K562 (cell line): ENCODE data around the gene SLC37A2. TPM values are rescaled to one million over a fixed set of nuclear protein-coding genes. Genes with fewer than 3 reads are reported as not detected.

Source experiments
- ATAC-seq: fragments of 200-7000 bp; cut with Tn5 transposase; 3 replicates; pipeline ENCODE4 v1.9.1; 2020; ENCODE audit warnings: moderate library complexity
- BruUV-seq: library from RNA; stranded (reverse); fragments of 400-500 nt; replicated peaks from 2 replicates; lab custom pipeline; 2021; lab: Mats Ljungman, UMichigan
- CTCF ChIA-PET: fragments of 300-600 bp; formaldehyde crosslinking; extraction: SDS; loops from one replicate; lab custom pipeline; 2021; ENCODE audit warnings: low intra/inter-chr PET ratio; lab: Yijun Ruan, JAX
- POLR2A ChIA-PET: fragments of 300-600, 350-650 bp; sonication (Branson Sonifier 250); formaldehyde crosslinking; extraction: SDS; loops from one replicate; lab custom pipeline; 2021; ENCODE audit warnings: antibody characterized with exemption, inconsistent platforms; lab: Yijun Ruan, JAX
- DNase-seq, 4 experiments: peaks; one replicate each; pipeline versions ENCODE4 v3.0.0 to v3.0.0-alpha.2; 2011 to 2018; ENCODE audit warnings: low spot score in 3 of 4, mixed read lengths in 3 of 4; ENCODE audit errors: extremely low read depth in 1 of 4
- FAIRE-seq: peaks from 2 replicates; lab custom pipeline; 2011; peaks lifted over from hg19 to GRCh38; lab: Jason Lieb, UNC
- H2AFZ ChIP-seq: 2 replicates; pipeline ENCODE4 v1.6.0; 2011; ENCODE audit warnings: low read depth, low read length, control low read depth, inconsistent platforms
- H3K27ac ChIP-seq: fragments of 200-600 bp; 3 replicates; pipeline ENCODE4 v1.8.0; 2011; ENCODE audit warnings: low read depth, mild to moderate bottlenecking, control low read depth, inconsistent platforms, low read length, moderate library complexity, mixed read lengths; ENCODE audit errors: extremely low read depth
- H3K27me3 ChIP-seq, 2 experiments: fragments of 300-600 bp in 1 of 2; 2 replicates in 1 of 2; 3 replicates in 1 of 2; pipeline versions ENCODE4 v1.6.0 to v1.8.0; 2011; ENCODE audit warnings: inconsistent platforms in 2 of 2, low read length in 2 of 2, mild to moderate bottlenecking in 1 of 2, mixed read lengths in 1 of 2, moderate library complexity in 1 of 2; ENCODE audit not compliant: control insufficient read depth in 2 of 2, insufficient read depth in 2 of 2
- H3K36me3 ChIP-seq: fragments of 300-600 bp; 3 replicates; pipeline ENCODE4 v1.8.0; 2011; ENCODE audit warnings: mild to moderate bottlenecking, low read length, inconsistent platforms; ENCODE audit not compliant: control insufficient read depth, insufficient read depth
- H3K4me1 ChIP-seq, 2 experiments: fragments of 200-600 bp in 1 of 2; replicated peaks in 1 of 2; 2 replicates in 1 of 2; 3 replicates in 1 of 2; pipeline versions ENCODE4 v1.5.1 to v1.8.0; 2011; ENCODE audit warnings: inconsistent platforms in 2 of 2, low read length in 2 of 2, mild to moderate bottlenecking in 1 of 2, mixed read lengths in 1 of 2, moderate library complexity in 1 of 2; ENCODE audit not compliant: control insufficient read depth in 2 of 2, insufficient read depth in 2 of 2
- H3K4me2 ChIP-seq: 2 replicates; pipeline ENCODE4 v1.6.1; 2011; ENCODE audit warnings: low read length, control low read depth, inconsistent platforms, mixed read lengths; ENCODE audit not compliant: insufficient read depth
- H3K4me3 ChIP-seq: fragments of 200-600 bp; sonication (generic), shearing (Covaris generic); 2 replicates; pipeline ENCODE4 v1.5.1; 2016; ENCODE audit warnings: control low read depth, inconsistent platforms
- H3K79me2 ChIP-seq: fragments of 200-600 bp; 3 replicates; pipeline ENCODE4 v1.8.0; 2011; ENCODE audit warnings: low read length, inconsistent platforms; ENCODE audit not compliant: control insufficient read depth, insufficient read depth
- H3K9ac ChIP-seq, 2 experiments: 2 replicates each; pipeline versions ENCODE4 v1.6.0 to v1.6.1; 2011; ENCODE audit warnings: low read depth in 2 of 2, low read length in 2 of 2, control low read depth in 1 of 2, inconsistent platforms in 1 of 2, mild to moderate bottlenecking in 1 of 2, mixed read lengths in 1 of 2; ENCODE audit not compliant: insufficient read depth in 1 of 2
- H3K9me1 ChIP-seq: one replicate; pipeline ENCODE4 v1.6.0; 2011; ENCODE audit warnings: inconsistent platforms, mild to moderate bottlenecking, low read length, moderate library complexity; ENCODE audit not compliant: control insufficient read depth, insufficient read depth
- H3K9me3 ChIP-seq: replicated peaks from 2 replicates; pipeline ENCODE4 v1.5.1; 2011; ENCODE audit warnings: low read depth, low read length, inconsistent platforms; ENCODE audit not compliant: control insufficient read depth, insufficient read depth
- H4K20me1 ChIP-seq: replicated peaks from 2 replicates; pipeline ENCODE4 v1.6.1; 2011; ENCODE audit warnings: low read length, inconsistent platforms, mixed read lengths; ENCODE audit not compliant: control insufficient read depth, insufficient read depth
- ELF4 ChIP-seq: fragments of 450-650 bp; formaldehyde crosslinking; IDR thresholded peaks from 2 replicates; pipeline ENCODE4 v1.4.0; 2022; ENCODE audit warnings: missing genetic modification characterization
- STAT5A ChIP-seq: IDR thresholded peaks from 2 replicates; pipeline ENCODE4 v1.6.1; 2012; ENCODE audit warnings: low read length, inconsistent platforms, borderline replicate concordance
- USF2 ChIP-seq: sonication (generic); formaldehyde crosslinking; IDR thresholded peaks from 2 replicates; pipeline ENCODE4 v1.5.0; 2020; ENCODE audit warnings: missing genetic modification reagents
- WGBS: fragments of 100-300 bp; shearing (Covaris generic); methylation state at CpG from one replicate; pipeline ENCODE4 v1.1.6; 2016; ENCODE audit warnings: low coverage, mixed read lengths; ENCODE audit not compliant: insufficient coverage; ENCODE audit errors: missing lambda C conversion rate; 5-methylcytosine and 5-hydroxymethylcytosine counted together
- in situ Hi-C: fragments of 300-500 bp; cut with MboI; formaldehyde crosslinking; loops from 4 replicates; pipeline ENCODE4 v1.15.0; 2018; ENCODE audit warnings: inconsistent platforms, mixed read lengths
- intact Hi-C: fragments of 100-400 bp; cut with micrococcal nuclease; formaldehyde crosslinking; loops from 2 replicates; pipeline ENCODE4 v1.14.2; 2022
- polyA plus RNA-seq, 8 experiments: library from polyadenylated mRNA; depleted of rRNA in 4 of 8; stranded (reverse) in 5 of 8; unstranded in 3 of 8; fragments of >200 nt; fragmentation: Nextera tagmentation in 2 of 8; fragmentation: Illumina TruSeq in 1 of 8; extraction: Ambion mirVana in 2 of 8; extraction: Trizol in 1 of 8; gene quantifications; 2 replicates each; pipeline versions ENCODE4 v1.2.1 to v1.2.3, GENCODE V29; 2011 to 2014; ENCODE audit warnings: inconsistent platforms in 1 of 8, missing spikeins in 1 of 8
- total RNA-seq, 7 experiments: library from RNA; depleted of rRNA in 6 of 7; stranded (reverse); fragments of >200 nt in 6 of 7; fragmentation: Illumina TruSeq in 2 of 7; extraction: Trizol in 2 of 7; gene quantifications; 2 replicates each; pipeline versions ENCODE4 v1.2.1 to v1.2.3, GENCODE V29; 2011 to 2021; ENCODE audit warnings: low replicate concordance in 1 of 7

SLC37A2 gene
- total and polyA plus RNA-seq, 9 of the 15 experiments (the other 6 are each of a cell fraction or from before 2014, with no cell fraction given): 0.01 to 1.2 (median 0.52) TPM

- ATAC-seq (no peak; the same call in 2 of the 3 replicates), FAIRE-seq (no peak), DNase-seq (no peak)
- intact Hi-C loops: no loop called here
- peaks cover 0 to 5% of the 10 kb centered on the region in 2 experiments; a peak in 2 of 5 replicates for H3K4me1 ChIP-seq
- no peak overlapping the region for H3K27ac ChIP-seq
- 35% methylated on average over 10 of the region's 10 CpGs for WGBS
- no peaks in the 10 kb centered on the region for H3K36me3 ChIP-seq
- ChIA-PET CTCF (no interaction called here), POLR2A (interaction anchor here (0.7 to 1.3 kb wide), 3 partner anchors 8 to 16 kb away, joined by 4 to 5 read pairs (median 4); no protein-coding TSS in a partner anchor)
- TF ChIP-seq USF2: no peak
- no peak for TF ChIP-seq STAT5A
- TF ChIP-seq ELF4 (CRISPR knock-in tag): no peak
- no peak overlapping the region for H2AFZ ChIP-seq
- no TSS peak for BruUV-seq
- H3K27me3 ChIP-seq: no peaks in the 10 kb centered on the region
- H3K9me1 ChIP-seq: no peaks in the 10 kb centered on the region
- in situ Hi-C loops: no loop called here
- no peaks in the 10 kb centered on the region for H3K79me2 ChIP-seq
- no peak overlapping the region for H3K4me2 ChIP-seq
- no peak overlapping the region for H3K4me3 ChIP-seq
- no peaks in the 10 kb centered on the region for H4K20me1 ChIP-seq
- no peaks in the 10 kb centered on the region for H3K9me3 ChIP-seq
- peak overlapping the region in 1 of 2 experiments; percentile 64; a peak in 1 of 4 replicates for H3K9ac ChIP-seq
These were observed 19.7 kb downstream of the SLC37A2 start for GRCh38 chr11:125082611-125083311.
